ENCODE results near the gene KIAA1217.

GRCh38 chr10:24448351-24448999 lies 239.5 kb downstream of the KIAA1217 start:
- TF ChIP-seq, protein P1, sequence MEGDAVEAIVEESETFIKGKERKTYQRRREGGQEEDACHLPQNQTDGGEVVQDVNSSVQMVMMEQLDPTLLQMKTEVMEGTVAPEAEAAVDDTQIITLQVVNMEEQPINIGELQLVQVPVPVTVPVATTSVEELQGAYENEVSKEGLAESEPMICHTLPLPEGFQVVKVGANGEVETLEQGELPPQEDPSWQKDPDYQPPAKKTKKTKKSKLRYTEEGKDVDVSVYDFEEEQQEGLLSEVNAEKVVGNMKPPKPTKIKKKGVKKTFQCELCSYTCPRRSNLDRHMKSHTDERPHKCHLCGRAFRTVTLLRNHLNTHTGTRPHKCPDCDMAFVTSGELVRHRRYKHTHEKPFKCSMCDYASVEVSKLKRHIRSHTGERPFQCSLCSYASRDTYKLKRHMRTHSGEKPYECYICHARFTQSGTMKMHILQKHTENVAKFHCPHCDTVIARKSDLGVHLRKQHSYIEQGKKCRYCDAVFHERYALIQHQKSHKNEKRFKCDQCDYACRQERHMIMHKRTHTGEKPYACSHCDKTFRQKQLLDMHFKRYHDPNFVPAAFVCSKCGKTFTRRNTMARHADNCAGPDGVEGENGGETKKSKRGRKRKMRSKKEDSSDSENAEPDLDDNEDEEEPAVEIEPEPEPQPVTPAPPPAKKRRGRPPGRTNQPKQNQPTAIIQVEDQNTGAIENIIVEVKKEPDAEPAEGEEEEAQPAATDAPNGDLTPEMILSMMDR (IDR thresholded peaks at IDR 0.05): no peak
- TF ChIP-seq POLR2A (IDR thresholded peaks at IDR 0.05): no peak
